Pancreas (tissue), 10 donors: ENCODE measurements around the gene GSG1L. TPM values are rescaled to one million over a fixed set of nuclear protein-coding genes. Genes with fewer than 3 reads are reported as not detected.

Experiments used
- ATAC-seq, 4 donors: fragments of 200-7000 bp; cut with Tn5 transposase; one replicate each; pipeline versions ENCODE4 v1.8.0 to v1.9.1; 2020; ENCODE audit warnings: mild to moderate bottlenecking in 4 of 4, moderate library complexity in 4 of 4
- DNase-seq, 6 donors: peaks; one replicate each; pipeline ENCODE4 v3.0.0-alpha.2; 2020
- FAIRE-seq: peaks from 2 replicates; lab custom pipeline; 2012; peaks lifted over from hg19 to GRCh38; lab: Jason Lieb, UNC
- H3K27ac ChIP-seq, 4 donors: fragments of 200-600 bp; sonication (generic); 1 replicate in 3 of 4; 2 replicates in 1 of 4; pipeline versions ENCODE4 v1.5.0 to v1.8.0; 2020
- H3K27me3 ChIP-seq, 4 donors: fragments of 200-600 bp; one replicate each; pipeline ENCODE4 v1.8.0; 2021
- H3K36me3 ChIP-seq, 3 donors: fragments of 200-600 bp; sonication (generic) in 1 of 3; one replicate each; pipeline versions ENCODE4 v1.5.0 to v1.8.0; 2020 to 2021
- H3K4me1 ChIP-seq, 3 donors: fragments of 200-600 bp; one replicate each; pipeline ENCODE4 v1.8.0; 2021
- H3K4me3 ChIP-seq, 4 donors: fragments of 200-600 bp; sonication (generic) in 2 of 4; one replicate each; pipeline versions ENCODE4 v1.5.0 to v1.8.0; 2020 to 2021
- H3K9me3 ChIP-seq, 4 donors: fragments of 200-600 bp; one replicate each; pipeline ENCODE4 v1.8.0; 2021
- WGBS, 2 donors: extraction: QIAGEN DNeasy Blood & Tissue Kit; methylation state at CpG; one replicate each; pipeline ENCODE4 v1.1.7; 2013; 5-methylcytosine and 5-hydroxymethylcytosine counted together
- intact Hi-C, 3 donors: fragments of 100-400 bp; cut with DNase I; formaldehyde crosslinking; loops; one replicate each; pipeline versions ENCODE4 v1.11.1 to v1.14.2; 2022
- polyA plus RNA-seq, 2 donors: library from polyadenylated mRNA; stranded (reverse); fragments of 200-250 nt; gene quantifications; one replicate each; pipeline ENCODE4 v1.2.3, GENCODE V29; 2013
- total RNA-seq, 6 donors: library from RNA; stranded (reverse); fragmentation: NEBNext Ultra II Directional in 4 of 6; extraction: Animal tissue kit (Norgen Biotek cat#: 25700) in 4 of 6; gene quantifications; one replicate each; pipeline versions ENCODE4 v1.2.1 to v1.2.4, GENCODE V29; 2021 to 2023
- TF ChIP-seq, protein P1 (sequence below), 4 donors: fragments of 200-600 bp; sonication (generic) in 3 of 4; IDR thresholded peaks; one replicate each; pipeline versions ENCODE4 v1.5.0 to v1.8.0; 2021; ENCODE audit warnings: antibody characterized with exemption in 4 of 4
- donor health status: healthy with polysubstance abuse.
- donor health status: DM: no; HTN: no; CAD: no; lungs with moderate emphysema.
- donor health status: DM: no; HTN: no; CAD: no.
- donor health status: control.
- donor health status: control.
- donor health status: Bipolar disorder and iron deficiency.
- donor health status: DM: yes; HTN: yes; CAD: no.
- donor health status: DM: no; HTN: no; CAD: no.
- donor health status: DM: no; HTN: no; CAD: no.
- donor health status: DM: yes; HTN: yes; CAD: no.

Gene GSG1L
- total and polyA plus RNA-seq, 8 donors = 0.02 to 0.12 TPM; not detected in 6

- 65 to 73% methylated on average over 5 of the region's 5 CpGs for WGBS, 2 donors
- H3K27me3 ChIP-seq = no peaks in the 10 kb centered on the region
- ATAC-seq (no peak), DNase-seq (no peak), FAIRE-seq (no peak)
- TF ChIP-seq, protein P1, sequence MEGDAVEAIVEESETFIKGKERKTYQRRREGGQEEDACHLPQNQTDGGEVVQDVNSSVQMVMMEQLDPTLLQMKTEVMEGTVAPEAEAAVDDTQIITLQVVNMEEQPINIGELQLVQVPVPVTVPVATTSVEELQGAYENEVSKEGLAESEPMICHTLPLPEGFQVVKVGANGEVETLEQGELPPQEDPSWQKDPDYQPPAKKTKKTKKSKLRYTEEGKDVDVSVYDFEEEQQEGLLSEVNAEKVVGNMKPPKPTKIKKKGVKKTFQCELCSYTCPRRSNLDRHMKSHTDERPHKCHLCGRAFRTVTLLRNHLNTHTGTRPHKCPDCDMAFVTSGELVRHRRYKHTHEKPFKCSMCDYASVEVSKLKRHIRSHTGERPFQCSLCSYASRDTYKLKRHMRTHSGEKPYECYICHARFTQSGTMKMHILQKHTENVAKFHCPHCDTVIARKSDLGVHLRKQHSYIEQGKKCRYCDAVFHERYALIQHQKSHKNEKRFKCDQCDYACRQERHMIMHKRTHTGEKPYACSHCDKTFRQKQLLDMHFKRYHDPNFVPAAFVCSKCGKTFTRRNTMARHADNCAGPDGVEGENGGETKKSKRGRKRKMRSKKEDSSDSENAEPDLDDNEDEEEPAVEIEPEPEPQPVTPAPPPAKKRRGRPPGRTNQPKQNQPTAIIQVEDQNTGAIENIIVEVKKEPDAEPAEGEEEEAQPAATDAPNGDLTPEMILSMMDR (IDR thresholded peaks at IDR 0.05) = no peak
- no peaks in the 10 kb centered on the region for H3K9me3 ChIP-seq
- H3K36me3 ChIP-seq = no peaks in the 10 kb centered on the region
- H3K4me1 ChIP-seq = no peaks in the 10 kb centered on the region
- intact Hi-C loops = no loop called here
- no peak overlapping the region for H3K27ac ChIP-seq
- no peak overlapping the region for H3K4me3 ChIP-seq
Observed at GRCh38 chr16:27985981-27986380, 77.5 kb downstream of the GSG1L start.

DNA sequence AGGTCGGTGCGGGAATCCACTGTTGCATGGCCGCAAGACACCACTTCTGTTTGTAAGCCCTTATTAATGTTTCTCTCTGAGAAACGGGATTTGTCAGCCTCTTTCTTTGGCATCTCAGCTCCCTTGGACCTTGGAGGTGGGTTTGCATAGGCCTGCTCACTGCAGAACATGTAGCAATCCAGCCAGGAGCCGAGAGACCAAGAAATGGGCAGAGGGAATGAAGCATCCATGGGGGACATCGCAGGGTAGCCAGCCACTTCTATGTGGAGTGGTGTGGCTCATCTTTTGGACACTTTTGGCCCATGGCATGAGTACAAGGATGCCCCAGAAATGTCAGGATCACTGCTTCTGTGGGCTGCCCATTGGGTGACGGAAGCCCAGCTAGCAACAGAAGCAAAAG lies 79.4 kb downstream of the GSG1L start:
- DNase-seq (no peak), ATAC-seq (no peak), FAIRE-seq (no peak)
- no peaks in the 10 kb centered on the region for H3K9me3 ChIP-seq
- no peaks in the 10 kb centered on the region for H3K4me1 ChIP-seq
- TF ChIP-seq, protein P1 (IDR thresholded peaks at IDR 0.05) = no peak
- no peak overlapping the region for H3K4me3 ChIP-seq
- no peaks in the 10 kb centered on the region for H3K36me3 ChIP-seq
- 79 to 80% methylated on average over 7 of the region's 7 CpGs for WGBS, 2 donors
- H3K27ac ChIP-seq = no peak overlapping the region
- intact Hi-C loops = no loop called here
- no peaks in the 10 kb centered on the region for H3K27me3 ChIP-seq

DNA sequence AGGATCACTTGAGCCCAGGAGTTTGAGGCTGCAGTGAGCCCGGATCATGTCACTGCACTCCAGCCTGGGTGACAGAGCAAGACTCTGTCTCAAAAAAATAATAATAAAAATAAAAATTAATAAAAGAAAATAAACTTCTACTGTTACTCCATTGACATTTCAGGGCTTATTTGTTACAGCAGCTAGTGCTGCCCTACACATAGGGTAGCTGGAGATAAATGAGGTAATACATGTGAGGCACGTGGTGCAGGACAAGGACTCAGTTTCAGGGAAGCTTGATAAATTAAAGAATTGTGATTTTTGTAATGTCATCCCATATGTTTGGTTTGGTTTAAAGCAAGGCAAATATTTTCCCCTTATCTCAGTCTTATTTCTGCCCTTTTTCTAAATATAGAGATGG lies 80.3 kb downstream of the GSG1L start:
- TF ChIP-seq, protein P1 (IDR thresholded peaks at IDR 0.05) = no peak
- H3K4me1 ChIP-seq = no peaks in the 10 kb centered on the region
- intact Hi-C loops = no loop called here
- ATAC-seq (no peak), FAIRE-seq (no peak), DNase-seq (no peak)
- no peaks in the 10 kb centered on the region for H3K36me3 ChIP-seq
- no peak overlapping the region for H3K27ac ChIP-seq
- 33 to 53% methylated on average over 2 of the region's 2 CpGs for WGBS, 2 donors
- no peak overlapping the region for H3K4me3 ChIP-seq
- no peaks in the 10 kb centered on the region for H3K9me3 ChIP-seq
- no peaks in the 10 kb centered on the region for H3K27me3 ChIP-seq

- no peaks in the 10 kb centered on the region for H3K36me3 ChIP-seq
- intact Hi-C loops = no loop called here
- H3K9me3 ChIP-seq = no peaks in the 10 kb centered on the region
- no peak for ATAC-seq
- no peak for FAIRE-seq
- no peak for DNase-seq
- H3K4me1 ChIP-seq = no peaks in the 10 kb centered on the region
- 59 to 66% methylated on average over 5 of the region's 5 CpGs for WGBS, 2 donors
- H3K27me3 ChIP-seq = no peaks in the 10 kb centered on the region
- TF ChIP-seq, protein P1 (IDR thresholded peaks at IDR 0.05) = no peak
- no peak overlapping the region for H3K4me3 ChIP-seq
- no peak overlapping the region for H3K27ac ChIP-seq
Observed at GRCh38 chr16:27982184-27982583, 81.3 kb downstream of the GSG1L start.

GRCh38 chr16:27980919-27981700 lies 82.4 kb downstream of the GSG1L start:
- 40 to 49% methylated on average over 9 of the region's 9 CpGs for WGBS, 2 donors
- FAIRE-seq = no peak
- Histone ChIP-seq H3K27ac (no peak overlapping the region), H3K36me3 (no peaks in the 10 kb centered on the region), H3K27me3 (no peaks in the 10 kb centered on the region), H3K4me1 (no peaks in the 10 kb centered on the region), H3K9me3 (no peaks in the 10 kb centered on the region), H3K4me3 (no peak overlapping the region)
- no peak for ATAC-seq
- TF ChIP-seq, protein P1 (IDR thresholded peaks at IDR 0.05) = no peak
- intact Hi-C loops = no loop called here
- DNase-seq = no peak
